Lung (tissue), 12 donors: Measurements from ENCODE around the gene ENTPD5. TPM values are rescaled to one million over a fixed set of nuclear protein-coding genes. Genes with fewer than 3 reads are reported as not detected.

Source experiments
- ATAC-seq: fragments of 200-7000 bp; cut with Tn5 transposase; one replicate; pipeline ENCODE4 v1.9.1; 2020; ENCODE audit warnings: moderate number of reproducible peaks; ENCODE audit not compliant: insufficient read depth, low FRiP score
- DNase-seq, 3 donors: peaks; one replicate each; pipeline ENCODE4 v3.0.0-alpha.2; 2013 to 2017
- H3K27ac ChIP-seq, 2 donors: one replicate each; pipeline ENCODE4 v1.5.1; 2013; ENCODE audit warnings: mild to moderate bottlenecking in 2 of 2, moderate library complexity in 2 of 2, control low read depth in 1 of 2, inconsistent platforms in 1 of 2, low read depth in 1 of 2, low read length in 1 of 2
- H3K27me3 ChIP-seq, 3 donors: one replicate each; pipeline ENCODE4 v1.5.1; 2013; ENCODE audit warnings: low read length in 2 of 3; ENCODE audit not compliant: control insufficient read depth in 3 of 3, insufficient read depth in 3 of 3
- H3K36me3 ChIP-seq, 4 donors: one replicate each; pipeline ENCODE4 v1.5.1; 2013; ENCODE audit warnings: low read length in 4 of 4, mild to moderate bottlenecking in 1 of 4, moderate library complexity in 1 of 4; ENCODE audit not compliant: control insufficient read depth in 4 of 4, insufficient read depth in 4 of 4
- H3K4me1 ChIP-seq, 5 donors: one replicate each; pipeline ENCODE4 v1.5.1; 2013; ENCODE audit warnings: low read length in 5 of 5, mild to moderate bottlenecking in 2 of 5, moderate library complexity in 1 of 5; ENCODE audit not compliant: control insufficient read depth in 5 of 5, insufficient read depth in 5 of 5
- H3K4me3 ChIP-seq: one replicate; pipeline ENCODE4 v1.5.1; 2013; ENCODE audit warnings: mild to moderate bottlenecking, control low read depth, moderate library complexity
- H3K9ac ChIP-seq, 2 donors: one replicate each; pipeline ENCODE4 v1.5.1; 2013; ENCODE audit warnings: low read length in 2 of 2, control low read depth in 1 of 2; ENCODE audit not compliant: insufficient read depth in 1 of 2
- H3K9me3 ChIP-seq, 4 donors: one replicate each; pipeline ENCODE4 v1.5.1; 2013; ENCODE audit warnings: low read length in 3 of 4, mild to moderate bottlenecking in 1 of 4, moderate library complexity in 1 of 4; ENCODE audit not compliant: control insufficient read depth in 4 of 4, insufficient read depth in 3 of 4
- WGBS, 2 donors: extraction: QIAGEN DNeasy Blood & Tissue Kit; methylation state at CpG; one replicate each; pipeline ENCODE4 v1.1.7; 2013; 5-methylcytosine and 5-hydroxymethylcytosine counted together
- polyA plus RNA-seq, 2 donors: library from polyadenylated mRNA; stranded (reverse); fragments of 200-250 nt; gene quantifications; one replicate each; pipeline ENCODE4 v1.2.1, GENCODE V29; 2013
- total RNA-seq, 2 donors: library from RNA; depleted of rRNA in 1 of 2; stranded (reverse); fragments of >200 nt in 1 of 2; gene quantifications; one replicate each; pipeline ENCODE4 v1.2.1, GENCODE V29; 2014 to 2021
- TF ChIP-seq, protein P1 (sequence below): IDR thresholded peaks from 2 replicates; pipeline ENCODE4 v1.5.1; 2012; ENCODE audit warnings: mild to moderate bottlenecking; ENCODE audit errors: control extremely low read depth, extremely low read depth
- donor health status: control.
- donor health status: control.
- donor health status: Bipolar disorder and iron deficiency.
- donor health status: healthy.
- donor health status: DM: yes; HTN: yes; CAD: no.

Gene ENTPD5
- total and polyA plus RNA-seq, 4 donors, result 5.5 to 18.4 (median 9.3) TPM

DNA sequence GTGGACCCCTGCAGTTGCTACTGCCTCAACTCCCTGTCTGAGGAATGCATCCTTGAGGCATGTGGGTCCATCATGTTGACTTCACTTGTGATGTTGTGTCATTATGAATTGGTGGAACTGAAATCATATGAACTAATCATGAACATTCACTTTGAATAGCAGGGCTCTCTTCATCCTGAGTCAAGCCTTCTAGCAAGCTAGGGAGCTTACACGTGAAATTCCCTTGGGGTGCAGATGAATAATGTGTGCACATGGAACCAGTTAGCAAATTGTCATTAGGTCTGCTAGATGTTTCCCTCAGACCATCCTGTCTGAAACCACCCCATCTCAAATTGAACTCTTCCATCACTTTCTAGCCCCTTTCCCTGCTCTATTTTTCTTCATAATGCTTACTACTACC lies 65.4 kb downstream of the ENTPD5 start:
- Histone ChIP-seq H3K27ac (no peak overlapping the region), H3K9me3 (no peaks in the 10 kb centered on the region), H3K36me3 (peaks cover 20 to 32% (median 22%) of the 10 kb centered on the region in 4 donors), H3K4me3 (no peak overlapping the region), H3K4me1 (peaks cover 3 to 10% (median 3%) of the 10 kb centered on the region in 5 donors), H3K9ac (no peak overlapping the region), H3K27me3 (no peaks in the 10 kb centered on the region)
- 91 to 93% methylated on average over 1 of the region's 1 CpG for WGBS, 2 donors
- DNase-seq (no peak), ATAC-seq (no peak)
- TF ChIP-seq, protein P1, sequence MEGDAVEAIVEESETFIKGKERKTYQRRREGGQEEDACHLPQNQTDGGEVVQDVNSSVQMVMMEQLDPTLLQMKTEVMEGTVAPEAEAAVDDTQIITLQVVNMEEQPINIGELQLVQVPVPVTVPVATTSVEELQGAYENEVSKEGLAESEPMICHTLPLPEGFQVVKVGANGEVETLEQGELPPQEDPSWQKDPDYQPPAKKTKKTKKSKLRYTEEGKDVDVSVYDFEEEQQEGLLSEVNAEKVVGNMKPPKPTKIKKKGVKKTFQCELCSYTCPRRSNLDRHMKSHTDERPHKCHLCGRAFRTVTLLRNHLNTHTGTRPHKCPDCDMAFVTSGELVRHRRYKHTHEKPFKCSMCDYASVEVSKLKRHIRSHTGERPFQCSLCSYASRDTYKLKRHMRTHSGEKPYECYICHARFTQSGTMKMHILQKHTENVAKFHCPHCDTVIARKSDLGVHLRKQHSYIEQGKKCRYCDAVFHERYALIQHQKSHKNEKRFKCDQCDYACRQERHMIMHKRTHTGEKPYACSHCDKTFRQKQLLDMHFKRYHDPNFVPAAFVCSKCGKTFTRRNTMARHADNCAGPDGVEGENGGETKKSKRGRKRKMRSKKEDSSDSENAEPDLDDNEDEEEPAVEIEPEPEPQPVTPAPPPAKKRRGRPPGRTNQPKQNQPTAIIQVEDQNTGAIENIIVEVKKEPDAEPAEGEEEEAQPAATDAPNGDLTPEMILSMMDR, result no peak

DNA sequence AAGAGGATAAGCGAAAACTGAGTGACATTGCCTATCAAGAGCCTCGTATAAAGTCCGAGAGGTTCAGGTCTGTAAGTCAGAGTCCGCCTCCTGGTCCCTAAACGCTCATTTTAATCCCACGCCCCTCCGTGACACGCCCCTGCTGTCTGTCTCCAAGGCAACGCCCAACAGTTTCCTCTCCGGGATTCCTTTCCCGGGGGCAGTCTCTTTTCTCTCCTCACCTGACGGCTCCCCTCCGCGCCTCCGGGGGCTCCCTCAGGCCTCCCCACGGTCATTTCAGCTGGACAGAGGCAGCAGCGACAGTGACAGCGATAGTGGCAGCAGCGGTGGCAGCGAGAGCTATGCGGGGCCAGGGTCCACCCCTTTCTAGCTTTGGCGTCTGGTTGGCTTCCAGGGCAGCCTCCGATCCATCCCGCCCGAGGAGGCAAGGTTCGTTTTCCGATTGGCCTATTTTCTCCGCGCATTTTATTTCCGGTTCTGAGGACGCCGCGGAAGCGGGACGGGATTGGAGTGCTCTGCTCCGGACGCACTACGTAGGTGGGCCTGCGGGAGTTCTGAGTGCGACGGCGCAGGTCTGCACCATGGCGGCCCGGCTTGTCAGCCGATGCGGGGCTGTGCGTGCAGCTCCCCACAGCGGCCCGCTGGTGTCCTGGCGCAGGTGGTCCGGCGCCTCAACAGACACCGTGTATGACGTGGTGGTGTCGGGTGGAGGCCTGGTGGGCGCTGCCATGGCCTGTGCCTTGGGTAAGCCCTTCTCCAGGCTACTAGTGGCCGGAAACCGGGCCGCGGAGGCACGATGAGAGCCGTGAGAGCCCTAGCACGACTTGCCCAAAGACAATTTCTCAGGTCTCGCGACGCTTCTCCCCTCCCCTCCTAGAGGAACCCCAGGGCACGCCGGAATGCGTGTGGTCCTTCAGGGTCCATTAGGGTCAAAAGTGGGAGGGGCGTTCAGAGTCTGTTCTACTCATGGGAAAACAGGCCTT lies 69.0 kb downstream of the ENTPD5 start, which contains the start of the genes COQ6 and FAM161B:
COQ6 (plus strand) TSS at position 551 of the 983 bp plus-strand sequence; CDS start at position 582, 31 bp downstream.
FAM161B (minus strand) TSS at position 343 of the 983 bp plus-strand sequence; CDS start at position 275, 68 bp downstream.
- 0% methylated on average over 65 to 70 of the region's 70 CpGs for WGBS, 2 donors
- H3K9ac ChIP-seq, result peak within 1 kb of the TSS; percentile 84 to 87
- ATAC-seq, result peak; percentile 99
- peaks cover 7 to 15% (median 7%) of the 10 kb centered on the region in 4 donors for H3K36me3 ChIP-seq
- peak within 1 kb of the TSS; percentile 85 for H3K4me3 ChIP-seq
- peaks cover 3 to 13% (median 3%) of the 10 kb centered on the region in 5 donors for H3K4me1 ChIP-seq
- no peaks in the 10 kb centered on the region for H3K9me3 ChIP-seq
- no peaks in the 10 kb centered on the region for H3K27me3 ChIP-seq
- DNase-seq, result peak; percentile 97 to 99 (median 99)
- peak within 1 kb of the TSS; percentile 98 to 99 for H3K27ac ChIP-seq
- TF ChIP-seq, protein P1, result no peak

DNA sequence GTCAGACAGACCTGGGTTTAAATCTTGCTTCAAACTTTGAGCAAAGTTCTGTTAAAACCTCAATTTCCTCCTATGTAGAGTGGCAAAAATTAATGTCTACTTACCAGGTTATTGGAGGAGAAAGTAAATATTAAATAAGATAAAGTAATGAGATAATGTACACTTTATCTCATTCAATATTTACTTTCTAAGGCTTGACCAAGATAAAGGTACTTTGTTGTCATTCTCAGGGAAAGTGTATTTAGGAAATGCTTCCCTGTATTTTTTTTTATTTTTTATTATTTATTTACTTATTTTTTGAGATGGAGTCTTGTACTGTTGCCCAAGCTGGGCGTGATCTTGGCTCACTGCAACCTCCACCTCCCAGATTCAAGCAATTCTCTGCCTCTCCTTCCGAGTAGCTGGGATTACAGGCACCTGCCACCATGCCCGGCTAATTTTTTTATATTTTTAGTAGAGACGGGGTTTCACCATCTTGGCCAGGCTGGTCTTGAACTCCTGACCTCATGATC lies 73.9 kb downstream of the ENTPD5 start:
- H3K27ac ChIP-seq, result no peak overlapping the region
- peaks cover 0 to 18% (median 3%) of the 10 kb centered on the region in 5 donors for H3K4me1 ChIP-seq
- peak in 1 of 3 donors; percentile 37 for DNase-seq
- H3K4me3 ChIP-seq, result no peak overlapping the region
- H3K9me3 ChIP-seq, result no peaks in the 10 kb centered on the region
- no peak overlapping the region for H3K9ac ChIP-seq
- TF ChIP-seq, protein P1, result no peak
- no peak for ATAC-seq
- H3K36me3 ChIP-seq, result peaks cover 6 to 30% (median 11%) of the 10 kb centered on the region in 4 donors
- no peaks in the 10 kb centered on the region for H3K27me3 ChIP-seq
- WGBS, 2 donors, result 62 to 77% methylated on average over 4 of the region's 4 CpGs
